HCT116 (cell line): Measurements from ENCODE around the gene SEC14L1. TPM values are rescaled to one million over a fixed set of nuclear protein-coding genes. Genes with fewer than 3 reads are reported as not detected.
A peak's percentile ranks its signal among the peaks of the same experiment; 100 is the strongest.

Source experiments
- ATAC-seq: fragments of 200-7000 bp; cut with Tn5 transposase; 2 replicates; pipeline ENCODE4 v1.9.1; 2020; ENCODE audit warnings: mild to moderate bottlenecking, moderate library complexity
- BruUV-seq: library from RNA; stranded (reverse); fragments of 400-500 nt; replicated peaks from 2 replicates; lab custom pipeline; 2021; lab: Mats Ljungman, UMichigan
- CTCF ChIA-PET: fragments of 300-600 bp; sonication (Branson Sonifier 250); formaldehyde crosslinking; loops from one replicate; lab custom pipeline; 2021; ENCODE audit warnings: antibody characterized with exemption; lab: Charles Lee
- POLR2A ChIA-PET: fragments of 300-600, 350-600 bp; sonication (Branson Sonifier 250); formaldehyde crosslinking; loops from one replicate; lab custom pipeline; 2021; ENCODE audit warnings: antibody characterized with exemption; lab: Charles Lee
- RAD21 ChIA-PET, 2 experiments: fragments of 300-600 bp; sonication (Branson Sonifier 250); formaldehyde crosslinking; loops; one replicate each; lab custom pipeline; 2023; ENCODE audit warnings: low total read pairs in 2 of 2; ENCODE audit not compliant: uncharacterized antibody in 2 of 2, unreplicated experiment in 2 of 2, low non-redundant PET in 1 of 2; lab: Charles Lee
- DNase-seq: peaks from one replicate; pipeline ENCODE4 v3.0.0-alpha.2; 2010; ENCODE audit warnings: low read depth, low spot score
- H2AFZ ChIP-seq: fragments of 200-600 bp; shearing (Covaris generic), sonication (generic); 2 replicates; pipeline ENCODE4 v1.6.1; 2017; ENCODE audit warnings: low read depth, mixed run types, mixed read lengths, antibody characterized with exemption, low read length; ENCODE audit not compliant: poor library complexity, severe bottlenecking
- H3K27ac ChIP-seq: 2 replicates; pipeline ENCODE4 v1.5.1; 2012; ENCODE audit warnings: low read depth, low read length
- H3K27me3 ChIP-seq: fragments of 200-600 bp; sonication (generic); 2 replicates; pipeline ENCODE4 v1.6.1; 2016; ENCODE audit warnings: mixed run types, low read length, mixed read lengths; ENCODE audit not compliant: insufficient read depth
- H3K36me3 ChIP-seq, 2 experiments: fragments of 200-500 bp in 1 of 2; fragments of 200-600 bp in 1 of 2; sonication (Bioruptor generic) in 1 of 2; sonication (generic) in 1 of 2; 2 replicates each; pipeline versions ENCODE4 v1.5.1 to v1.6.1; 2014 to 2016; ENCODE audit warnings: low read length in 2 of 2, inconsistent platforms in 1 of 2, mixed read lengths in 1 of 2, mixed run types in 1 of 2; ENCODE audit not compliant: insufficient read depth in 2 of 2, control insufficient read depth in 1 of 2
- H3K4me1 ChIP-seq, 2 experiments: fragments of 200-600 bp in 1 of 2; sonication (generic) in 1 of 2; 2 replicates each; pipeline versions ENCODE4 v1.5.1 to v1.6.1; 2012 to 2017; ENCODE audit warnings: low read length in 2 of 2, inconsistent platforms in 1 of 2, mild to moderate bottlenecking in 1 of 2, mixed read lengths in 1 of 2, mixed run types in 1 of 2, moderate library complexity in 1 of 2; ENCODE audit not compliant: insufficient read depth in 2 of 2, control insufficient read depth in 1 of 2
- H3K4me2 ChIP-seq: fragments of 200-600 bp; sonication (generic); 2 replicates; pipeline ENCODE4 v1.6.1; 2017; ENCODE audit warnings: mixed run types, low read length, mixed read lengths
- H3K4me3 ChIP-seq, 2 experiments: fragments of 200-600 bp in 1 of 2; sonication (generic) in 1 of 2; replicated peaks in 1 of 2; 2 replicates each; pipeline ENCODE4 v1.5.1; 2011 to 2016; ENCODE audit warnings: low read length in 2 of 2, control low read depth in 1 of 2, low read depth in 1 of 2, mild to moderate bottlenecking in 1 of 2, mixed read lengths in 1 of 2, mixed run types in 1 of 2
- H3K79me2 ChIP-seq: fragments of 200-600 bp; sonication (generic); 2 replicates; pipeline ENCODE4 v1.6.1; 2017; ENCODE audit warnings: mild to moderate bottlenecking, mixed run types, low read length, moderate library complexity, mixed read lengths; ENCODE audit not compliant: insufficient read depth
- H3K9ac ChIP-seq: fragments of 200-600 bp; sonication (generic); 2 replicates; pipeline ENCODE4 v1.6.1; 2016; ENCODE audit warnings: low read length, mixed read lengths
- H3K9me2 ChIP-seq: fragments of 200-600 bp; sonication (generic), shearing (Covaris generic); 2 replicates; pipeline ENCODE4 v1.6.1; 2017; ENCODE audit warnings: mixed run types, mild to moderate bottlenecking, moderate library complexity; ENCODE audit not compliant: insufficient read depth
- H3K9me3 ChIP-seq, 2 experiments: fragments of 200-500 bp in 1 of 2; fragments of 200-600 bp in 1 of 2; sonication (Bioruptor generic) in 1 of 2; sonication (generic) in 1 of 2; 2 replicates each; pipeline ENCODE4 v1.6.1; 2014 to 2017; ENCODE audit warnings: low read length in 2 of 2, mixed read lengths in 2 of 2, inconsistent platforms in 1 of 2, low read depth in 1 of 2, mild to moderate bottlenecking in 1 of 2, mixed run types in 1 of 2, moderate library complexity in 1 of 2; ENCODE audit not compliant: control insufficient read depth in 1 of 2, insufficient read depth in 1 of 2
- H4K20me1 ChIP-seq: fragments of 200-600 bp; sonication (generic), shearing (Covaris generic); 2 replicates; pipeline ENCODE4 v1.6.1; 2017; ENCODE audit warnings: mixed run types, mild to moderate bottlenecking, moderate library complexity; ENCODE audit not compliant: insufficient read depth
- ATF3 ChIP-seq: IDR thresholded peaks from 2 replicates; pipeline ENCODE4 v1.6.1; 2012
- CBX3 ChIP-seq: IDR thresholded peaks from 2 replicates; pipeline ENCODE4 v1.6.1; 2012; ENCODE audit warnings: low read depth
- ELF1 ChIP-seq: IDR thresholded peaks from 2 replicates; pipeline ENCODE4 v1.6.1; 2012; ENCODE audit warnings: low read depth, borderline replicate concordance
- EZH2 ChIP-seq: fragments of 200-600 bp; sonication (generic); IDR thresholded peaks from 2 replicates; pipeline ENCODE4 v1.6.1; 2017; ENCODE audit warnings: antibody characterized with exemption, mixed run types
- EZH2phosphoT487 ChIP-seq: fragments of 200-600 bp; IDR thresholded peaks from 2 replicates; pipeline ENCODE4 v1.6.1; 2018; ENCODE audit warnings: antibody characterized with exemption, borderline replicate concordance
- FOSL1 ChIP-seq: IDR thresholded peaks from 2 replicates; pipeline ENCODE4 v1.6.1; 2012; ENCODE audit warnings: low read depth
- JUND ChIP-seq: IDR thresholded peaks from 2 replicates; pipeline ENCODE4 v1.6.1; 2012
- MAX ChIP-seq: IDR thresholded peaks from 2 replicates; pipeline ENCODE4 v1.6.1; 2012
- POLR2A ChIP-seq: IDR thresholded peaks from 2 replicates; pipeline ENCODE4 v1.7.0; 2011; ENCODE audit warnings: borderline replicate concordance; ENCODE audit not compliant: insufficient read depth, insufficient read length; ENCODE audit errors: extremely low read depth
- POLR2AphosphoS5 ChIP-seq: IDR thresholded peaks from 2 replicates; pipeline ENCODE4 v1.6.1; 2011; ENCODE audit warnings: mild to moderate bottlenecking, low read depth, low read length, moderate library complexity
- SIN3A ChIP-seq: IDR thresholded peaks from 2 replicates; pipeline ENCODE4 v1.6.1; 2012; ENCODE audit warnings: low read depth
- SP1 ChIP-seq: IDR thresholded peaks from 2 replicates; pipeline ENCODE4 v1.6.1; 2012; ENCODE audit warnings: low read depth
- SRF ChIP-seq: IDR thresholded peaks from 2 replicates; pipeline ENCODE4 v1.6.1; 2012; ENCODE audit warnings: low read depth
- TCF7L2 ChIP-seq: IDR thresholded peaks from 2 replicates; pipeline ENCODE4 v1.7.0; 2011; ENCODE audit warnings: borderline replicate concordance, inconsistent platforms; ENCODE audit not compliant: insufficient read depth, insufficient read length; ENCODE audit errors: extremely low read depth
- YY1 ChIP-seq: IDR thresholded peaks from 2 replicates; pipeline ENCODE4 v1.6.1; 2011; ENCODE audit warnings: low read length, low read depth, moderate library complexity, mild to moderate bottlenecking; ENCODE audit not compliant: insufficient replicate concordance; ENCODE audit errors: extremely low read depth
- ZFX ChIP-seq: fragments of 450-650 bp; IDR thresholded peaks from 2 replicates; pipeline ENCODE4 v1.6.1; 2017
- ZNF274 ChIP-seq: fragments of 200-500 bp; sonication (Bioruptor generic); IDR thresholded peaks from 2 replicates; pipeline ENCODE4 v1.6.1; 2014; ENCODE audit warnings: mild to moderate bottlenecking, low read depth, low read length, inconsistent platforms
- intact Hi-C: fragments of 100-400 bp; cut with micrococcal nuclease; formaldehyde crosslinking; loops from 2 replicates; pipeline ENCODE4 v1.10.0; 2022
- total RNA-seq: library from RNA; stranded (reverse); gene quantifications from one replicate; pipeline ENCODE4 v1.2.1, GENCODE V29; 2021; ENCODE audit not compliant: unreplicated experiment
- TF ChIP-seq, protein P1 (sequence below): IDR thresholded peaks from 2 replicates; pipeline ENCODE4 v1.6.1; 2012; ENCODE audit warnings: low read depth
- TF ChIP-seq, protein P2 (sequence below), 3 experiments: fragments of 200-600 bp in 1 of 3; sonication (generic) in 1 of 3; IDR thresholded peaks in 2 of 3; conservative IDR thresholded peaks in 1 of 3; 2 replicates each; pipeline ENCODE4 v1.5.1; 2012 to 2017; ENCODE audit warnings: low read depth in 2 of 3, low read length in 2 of 3, antibody characterized with exemption in 1 of 3, borderline replicate concordance in 1 of 3, control low read depth in 1 of 3, mild to moderate bottlenecking in 1 of 3, mixed read lengths in 1 of 3, mixed run types in 1 of 3, moderate library complexity in 1 of 3; ENCODE audit not compliant: insufficient read depth in 1 of 3
- TF ChIP-seq, protein P3 (sequence below): IDR thresholded peaks from 2 replicates; pipeline ENCODE4 v1.6.1; 2011; ENCODE audit warnings: mild to moderate bottlenecking, low read length, moderate library complexity; ENCODE audit not compliant: insufficient replicate concordance; ENCODE audit errors: extremely low read depth

The SEC14L1 gene
- total RNA-seq, 1 experiment from 2014 or later, result 59.7 TPM

DNA sequence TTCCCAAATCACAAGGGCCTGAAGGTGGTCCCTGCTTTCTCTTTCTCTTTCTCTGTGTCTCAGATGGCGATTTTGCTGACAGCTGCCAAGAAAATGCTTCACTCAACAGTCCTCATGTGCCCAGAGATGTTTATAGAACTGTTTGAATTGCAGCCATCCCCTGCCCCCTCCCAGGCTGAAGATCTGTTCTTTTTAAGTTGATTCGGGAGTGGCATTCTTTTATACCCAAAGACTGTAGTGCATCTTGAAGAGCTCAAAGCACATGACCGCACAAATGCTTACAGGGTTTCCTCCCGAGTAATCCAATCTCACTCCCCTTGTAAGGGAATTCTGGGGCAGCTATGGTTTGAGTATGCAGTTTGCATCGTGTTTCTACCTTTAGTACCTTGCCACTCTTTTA, 75.7 kb downstream of the SEC14L1 start:
- ChIA-PET RAD21 (no interaction called here), POLR2A (no interaction called here), CTCF (interaction anchor here (1.3 kb wide), 1 partner anchor 9 kb away, joined by 3 read pairs; no protein-coding TSS in a partner anchor)
- no peak overlapping the region for H3K4me2 ChIP-seq
- no peak overlapping the region for H2AFZ ChIP-seq
- H3K27me3 ChIP-seq, result no peaks in the 10 kb centered on the region
- TF ChIP-seq EZH2, result no peak
- TF ChIP-seq SIN3A, result no peak
- TF ChIP-seq, protein P1, sequence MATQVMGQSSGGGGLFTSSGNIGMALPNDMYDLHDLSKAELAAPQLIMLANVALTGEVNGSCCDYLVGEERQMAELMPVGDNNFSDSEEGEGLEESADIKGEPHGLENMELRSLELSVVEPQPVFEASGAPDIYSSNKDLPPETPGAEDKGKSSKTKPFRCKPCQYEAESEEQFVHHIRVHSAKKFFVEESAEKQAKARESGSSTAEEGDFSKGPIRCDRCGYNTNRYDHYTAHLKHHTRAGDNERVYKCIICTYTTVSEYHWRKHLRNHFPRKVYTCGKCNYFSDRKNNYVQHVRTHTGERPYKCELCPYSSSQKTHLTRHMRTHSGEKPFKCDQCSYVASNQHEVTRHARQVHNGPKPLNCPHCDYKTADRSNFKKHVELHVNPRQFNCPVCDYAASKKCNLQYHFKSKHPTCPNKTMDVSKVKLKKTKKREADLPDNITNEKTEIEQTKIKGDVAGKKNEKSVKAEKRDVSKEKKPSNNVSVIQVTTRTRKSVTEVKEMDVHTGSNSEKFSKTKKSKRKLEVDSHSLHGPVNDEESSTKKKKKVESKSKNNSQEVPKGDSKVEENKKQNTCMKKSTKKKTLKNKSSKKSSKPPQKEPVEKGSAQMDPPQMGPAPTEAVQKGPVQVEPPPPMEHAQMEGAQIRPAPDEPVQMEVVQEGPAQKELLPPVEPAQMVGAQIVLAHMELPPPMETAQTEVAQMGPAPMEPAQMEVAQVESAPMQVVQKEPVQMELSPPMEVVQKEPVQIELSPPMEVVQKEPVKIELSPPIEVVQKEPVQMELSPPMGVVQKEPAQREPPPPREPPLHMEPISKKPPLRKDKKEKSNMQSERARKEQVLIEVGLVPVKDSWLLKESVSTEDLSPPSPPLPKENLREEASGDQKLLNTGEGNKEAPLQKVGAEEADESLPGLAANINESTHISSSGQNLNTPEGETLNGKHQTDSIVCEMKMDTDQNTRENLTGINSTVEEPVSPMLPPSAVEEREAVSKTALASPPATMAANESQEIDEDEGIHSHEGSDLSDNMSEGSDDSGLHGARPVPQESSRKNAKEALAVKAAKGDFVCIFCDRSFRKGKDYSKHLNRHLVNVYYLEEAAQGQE, result no peak
- no peak for TF ChIP-seq SRF
- TF ChIP-seq POLR2AphosphoS5, result no peak
- TF ChIP-seq POLR2A, result no peak
- TF ChIP-seq ATF3, result no peak
- no peak for TF ChIP-seq YY1
- TF ChIP-seq JUND, result no peak
- no peak for TF ChIP-seq CBX3
- no peak for TF ChIP-seq SP1
- no peak for TF ChIP-seq MAX
- no peak for TF ChIP-seq ZFX
- no peak for TF ChIP-seq ZNF274
- TF ChIP-seq FOSL1, result no peak
- TF ChIP-seq ELF1, result no peak
- TF ChIP-seq, protein P2, sequence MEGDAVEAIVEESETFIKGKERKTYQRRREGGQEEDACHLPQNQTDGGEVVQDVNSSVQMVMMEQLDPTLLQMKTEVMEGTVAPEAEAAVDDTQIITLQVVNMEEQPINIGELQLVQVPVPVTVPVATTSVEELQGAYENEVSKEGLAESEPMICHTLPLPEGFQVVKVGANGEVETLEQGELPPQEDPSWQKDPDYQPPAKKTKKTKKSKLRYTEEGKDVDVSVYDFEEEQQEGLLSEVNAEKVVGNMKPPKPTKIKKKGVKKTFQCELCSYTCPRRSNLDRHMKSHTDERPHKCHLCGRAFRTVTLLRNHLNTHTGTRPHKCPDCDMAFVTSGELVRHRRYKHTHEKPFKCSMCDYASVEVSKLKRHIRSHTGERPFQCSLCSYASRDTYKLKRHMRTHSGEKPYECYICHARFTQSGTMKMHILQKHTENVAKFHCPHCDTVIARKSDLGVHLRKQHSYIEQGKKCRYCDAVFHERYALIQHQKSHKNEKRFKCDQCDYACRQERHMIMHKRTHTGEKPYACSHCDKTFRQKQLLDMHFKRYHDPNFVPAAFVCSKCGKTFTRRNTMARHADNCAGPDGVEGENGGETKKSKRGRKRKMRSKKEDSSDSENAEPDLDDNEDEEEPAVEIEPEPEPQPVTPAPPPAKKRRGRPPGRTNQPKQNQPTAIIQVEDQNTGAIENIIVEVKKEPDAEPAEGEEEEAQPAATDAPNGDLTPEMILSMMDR (IDR thresholded peaks at IDR 0.05 in 2 of 3, conservative IDR thresholded peaks at IDR 0.05 in 1 of 3; ENCODE audit: borderline replicate concordance in 1 of 3, insufficient read depth in 1 of 3, low read depth in 2 of 3, low read length in 2 of 3), result no peak
- TF ChIP-seq EZH2phosphoT487, result no peak
- no peak for TF ChIP-seq TCF7L2
- TF ChIP-seq, protein P3, sequence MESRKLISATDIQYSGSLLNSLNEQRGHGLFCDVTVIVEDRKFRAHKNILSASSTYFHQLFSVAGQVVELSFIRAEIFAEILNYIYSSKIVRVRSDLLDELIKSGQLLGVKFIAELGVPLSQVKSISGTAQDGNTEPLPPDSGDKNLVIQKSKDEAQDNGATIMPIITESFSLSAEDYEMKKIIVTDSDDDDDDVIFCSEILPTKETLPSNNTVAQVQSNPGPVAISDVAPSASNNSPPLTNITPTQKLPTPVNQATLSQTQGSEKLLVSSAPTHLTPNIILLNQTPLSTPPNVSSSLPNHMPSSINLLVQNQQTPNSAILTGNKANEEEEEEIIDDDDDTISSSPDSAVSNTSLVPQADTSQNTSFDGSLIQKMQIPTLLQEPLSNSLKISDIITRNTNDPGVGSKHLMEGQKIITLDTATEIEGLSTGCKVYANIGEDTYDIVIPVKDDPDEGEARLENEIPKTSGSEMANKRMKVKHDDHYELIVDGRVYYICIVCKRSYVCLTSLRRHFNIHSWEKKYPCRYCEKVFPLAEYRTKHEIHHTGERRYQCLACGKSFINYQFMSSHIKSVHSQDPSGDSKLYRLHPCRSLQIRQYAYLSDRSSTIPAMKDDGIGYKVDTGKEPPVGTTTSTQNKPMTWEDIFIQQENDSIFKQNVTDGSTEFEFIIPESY, result no peak
- DNase-seq (no peak), ATAC-seq (no peak)
- no peak overlapping the region for H3K4me3 ChIP-seq
- BruUV-seq, result TSS peak; percentile 63
- H3K36me3 ChIP-seq, result peaks cover 15 to 26% of the 10 kb centered on the region in 2 experiments; a peak in 3 of 4 replicates
- no peak overlapping the region for H3K27ac ChIP-seq
- no peaks in the 10 kb centered on the region for H3K4me1 ChIP-seq
- no peaks in the 10 kb centered on the region for H3K79me2 ChIP-seq
- no peak overlapping the region for H3K9ac ChIP-seq
- no peaks in the 10 kb centered on the region for H3K9me2 ChIP-seq
- no peaks in the 10 kb centered on the region for H3K9me3 ChIP-seq
- intact Hi-C loops, result no loop called here
- no peaks in the 10 kb centered on the region for H4K20me1 ChIP-seq
